K562 treated with DMSO at 1 percent for 24 hours (cell line): Measurements from ENCODE around the gene SHANK3. TPM values are rescaled to one million over a fixed set of nuclear protein-coding genes. Genes with fewer than 3 reads are reported as not detected.

ENCODE experiments used
- total RNA-seq: library from RNA; unstranded; fragments of 300-600 nt; gene quantifications from 2 replicates; pipeline ENCODE4 v1.2.3, GENCODE V29; 2022; ENCODE audit warnings: low read depth; ENCODE audit not compliant: insufficient read depth

SHANK3 gene
- 0.13 TPM in 2 replicates for total RNA-seq

DNA sequence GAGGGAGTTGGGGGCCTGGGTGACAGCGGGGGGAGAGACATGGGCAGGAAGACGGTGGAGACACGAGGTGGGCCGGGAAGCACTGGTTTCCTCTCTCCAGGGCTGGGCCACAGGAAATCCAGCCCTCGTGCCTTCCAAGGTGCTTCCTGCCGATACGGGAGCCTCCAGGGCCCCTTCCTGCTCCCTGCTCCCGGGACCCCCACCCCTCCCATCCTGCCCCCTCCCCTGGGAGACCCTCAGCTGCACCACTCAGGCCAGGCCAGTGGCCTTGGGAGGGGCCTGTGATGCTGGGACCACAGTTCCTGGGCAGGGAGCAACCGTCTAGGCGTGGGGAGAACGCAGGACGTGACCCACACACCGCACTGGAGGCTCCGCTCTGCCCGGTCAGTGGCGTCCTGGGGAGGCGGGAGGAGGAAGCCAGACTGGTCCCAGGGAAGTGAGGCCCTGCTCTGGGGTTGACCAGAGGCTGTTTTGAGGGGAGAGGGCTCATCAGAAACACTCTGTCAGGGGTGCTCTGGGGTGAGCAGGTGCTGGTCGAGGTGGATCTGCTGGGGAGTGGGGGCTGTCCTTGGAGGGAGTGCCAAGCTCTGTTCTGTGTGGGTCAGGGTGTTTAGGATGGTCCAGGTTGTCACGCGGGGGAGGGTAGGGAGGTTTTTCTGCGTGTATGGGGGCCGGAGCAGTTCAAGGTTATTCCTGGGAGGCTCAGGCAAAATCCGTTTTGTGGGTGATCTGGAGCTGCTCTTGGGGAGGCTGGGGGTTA is at the start of gene SHANK3:
SHANK3 (plus strand) TSS at position 353 of the 760 bp plus-strand sequence.

DNA sequence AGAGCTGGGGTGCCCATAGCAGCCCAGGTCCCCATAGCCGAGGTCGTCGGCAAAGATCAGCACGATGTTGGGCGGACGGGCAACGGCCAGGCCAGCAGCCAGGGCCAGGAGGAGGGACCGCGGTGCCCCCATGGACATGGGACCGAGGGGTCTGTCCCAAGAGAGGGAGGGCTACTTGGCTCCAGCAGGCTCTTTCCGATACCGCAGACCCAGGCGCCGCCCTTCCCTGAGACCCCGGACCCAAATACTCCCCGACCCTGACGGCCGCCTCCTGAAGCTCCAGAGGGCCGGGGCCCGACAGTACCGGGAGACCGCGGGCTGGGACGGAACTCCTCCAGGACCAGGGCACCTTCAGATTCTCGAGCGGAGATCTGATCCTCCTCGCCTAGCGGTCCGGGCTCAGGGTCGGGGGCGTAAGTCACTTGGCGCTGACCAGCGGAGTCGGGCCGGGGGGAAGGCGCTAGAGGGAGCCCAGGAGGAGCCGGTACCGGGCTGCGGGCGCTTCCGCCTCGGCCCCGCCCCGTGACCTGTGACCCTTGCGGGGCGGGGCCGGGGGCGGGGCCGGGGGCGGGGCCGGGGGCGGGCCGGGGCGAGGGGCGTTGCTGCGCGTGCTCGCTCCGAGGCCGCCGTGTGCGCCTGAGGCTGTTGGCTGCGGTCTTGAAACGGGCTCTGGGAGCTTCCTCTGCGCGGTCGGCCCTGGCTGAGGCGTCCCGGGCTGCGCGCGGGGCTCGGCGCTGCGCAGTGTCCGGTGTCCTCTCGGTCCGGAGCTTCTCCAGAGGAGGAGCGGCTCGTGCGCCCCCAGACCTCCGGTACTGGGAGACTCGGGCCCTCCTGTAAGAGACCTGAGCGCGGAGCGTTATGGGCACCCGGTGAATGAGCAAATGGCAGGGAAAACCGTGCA is 44.7 kb upstream of the SHANK3 start, which contains the start of gene ARSA:
ARSA (minus strand) TSS at position 511 of the 901 bp plus-strand sequence; CDS start at position 138, 373 bp downstream.

Other genes starting within 250 kb of the SHANK3 start
- gene SBF1, start 197.8 kb upstream of the SHANK3 start, total RNA-seq = 69.1 and 76.1 TPM in 2 replicates
- 12.9 and 14.0 TPM in 2 replicates for gene ADM2, start 191.3 kb upstream of the SHANK3 start, total RNA-seq
- gene MIOX, start 186.0 kb upstream of the SHANK3 start, total RNA-seq = not detected in 2 replicates
- gene LMF2, start 165.1 kb upstream of the SHANK3 start, total RNA-seq = 72.9 and 74.8 TPM in 2 replicates
- 67.3 and 87.7 TPM in 2 replicates for gene NCAPH2, start 164.6 kb upstream of the SHANK3 start, total RNA-seq
- 3.4 and 6.5 TPM in 2 replicates for gene SCO2, start 147.2 kb upstream of the SHANK3 start, total RNA-seq
- 2.3 and 3.7 TPM in 2 replicates for gene TYMP, start 142.8 kb upstream of the SHANK3 start, total RNA-seq
- gene KLHDC7B, start 126.9 kb upstream of the SHANK3 start, total RNA-seq = 5.1 and 7.9 TPM in 2 replicates
- gene SYCE3, start 109.9 kb upstream of the SHANK3 start, total RNA-seq = not detected in 2 replicates
- gene CPT1B, start 94.4 kb upstream of the SHANK3 start, total RNA-seq = 6.1 and 6.2 TPM in 2 replicates
- 10.0 and 15.3 TPM in 2 replicates for gene CHKB, start 90.0 kb upstream of the SHANK3 start, total RNA-seq
- gene MAPK8IP2, start 72.0 kb upstream of the SHANK3 start, total RNA-seq = 1.1 and 1.8 TPM in 2 replicates
- 23.1 and 29.4 TPM in 2 replicates for gene ARSA, start 44.7 kb upstream of the SHANK3 start, total RNA-seq
- not detected in 2 replicates for gene ACR, start 65.4 kb downstream of the SHANK3 start, total RNA-seq
- gene RABL2B, start 110.8 kb downstream of the SHANK3 start, total RNA-seq = 4.1 and 6.1 TPM in 2 replicates